HFF-Myc (cell line): ENCODE measurements around the gene FHAD1.

Source experiments
- DNase-seq: peaks from one replicate; pipeline ENCODE4 v3.0.0-alpha.2; 2011; ENCODE audit warnings: low read depth; ENCODE audit errors: extremely low read depth
- H3K4me3 ChIP-seq: replicated peaks from 2 replicates; pipeline ENCODE4 v1.5.1; 2011; ENCODE audit warnings: low read depth, mild to moderate bottlenecking, control low read depth, low read length
- CTCF ChIP-seq: IDR thresholded peaks from 2 replicates; pipeline ENCODE4 v1.5.1; 2012; ENCODE audit warnings: mild to moderate bottlenecking, low read depth, low read length, control low read depth; ENCODE audit errors: missing control alignments

FHAD1 gene

DNA sequence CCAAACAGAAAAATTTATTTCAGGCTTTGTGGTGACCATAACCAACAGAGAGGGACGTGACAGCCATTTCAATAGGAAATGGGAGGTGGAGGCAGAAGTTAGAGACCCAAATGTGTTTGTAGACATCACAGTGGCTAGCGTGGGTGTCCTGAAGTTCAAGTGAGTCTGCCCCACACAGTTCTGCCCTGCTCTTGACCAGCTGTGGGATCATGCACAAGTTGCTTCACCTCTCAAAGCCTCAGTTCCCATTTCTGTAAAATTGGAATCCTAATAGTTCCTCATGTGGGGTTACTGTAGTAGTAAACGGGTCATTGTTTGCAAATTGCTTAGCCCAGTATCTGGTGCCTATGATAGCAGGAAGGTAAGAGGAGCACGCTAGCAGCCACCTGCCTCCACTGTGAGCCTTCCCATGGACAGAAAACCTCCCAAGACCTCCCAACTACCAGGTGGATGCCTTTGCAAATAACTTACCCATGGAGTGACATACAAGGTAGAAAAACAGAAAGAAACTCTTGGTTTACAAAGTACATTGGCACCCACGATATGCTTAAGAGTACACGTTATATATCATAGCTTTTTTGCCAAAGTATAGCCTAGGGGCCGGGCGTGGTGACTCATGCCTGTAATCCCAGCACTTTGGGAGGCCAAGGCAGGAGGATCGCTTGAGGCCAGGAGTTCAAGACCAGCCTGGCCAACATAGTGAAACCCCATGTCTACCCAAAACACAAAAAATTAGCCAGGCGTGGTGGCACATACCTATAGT, 29.1 kb downstream of the FHAD1 start:
- no peak for TF ChIP-seq CTCF

DNA sequence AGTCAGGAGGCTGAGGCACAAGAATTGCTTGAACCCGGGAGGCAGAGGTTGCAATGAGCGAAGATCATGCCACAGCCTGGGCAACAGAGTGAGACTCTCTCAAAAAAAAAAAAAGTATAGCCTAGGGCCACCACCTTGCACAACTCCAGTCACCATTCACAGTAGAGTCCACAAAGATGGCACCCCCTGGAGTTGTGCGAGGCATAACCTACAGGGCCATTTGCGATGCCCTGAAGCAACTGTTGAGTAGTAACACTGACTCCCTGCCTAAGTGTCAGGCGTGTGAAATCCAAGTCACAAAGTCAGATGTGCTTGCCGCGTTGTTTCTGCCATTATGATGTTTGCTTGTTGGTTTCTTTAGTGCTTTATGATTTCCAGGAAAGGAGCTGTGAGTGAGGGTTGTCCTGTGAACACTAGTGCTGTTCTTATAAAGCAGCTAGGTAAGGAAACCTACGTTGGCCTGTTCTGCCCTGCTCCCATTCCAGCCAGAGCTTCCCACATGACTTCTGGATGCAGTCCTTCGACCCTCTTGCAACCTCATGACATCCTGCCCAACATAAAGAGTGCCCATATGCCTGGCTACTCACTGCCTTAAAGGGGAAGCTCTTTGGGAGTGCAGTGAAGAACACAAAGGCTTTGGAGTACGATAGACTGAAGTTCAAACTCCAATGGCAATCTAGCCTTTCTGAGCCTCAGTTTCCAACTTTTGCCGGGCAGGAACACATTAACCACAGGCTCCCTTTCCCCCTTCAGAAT, 29.8 kb downstream of the FHAD1 start:
- no peak for DNase-seq
- no peak overlapping the region for H3K4me3 ChIP-seq
- TF ChIP-seq CTCF, result no peak

More for the DNA sequence above, 29.1 kb downstream of the FHAD1 start:
- no peak for DNase-seq
- H3K4me3 ChIP-seq, result no peak overlapping the region

DNA sequence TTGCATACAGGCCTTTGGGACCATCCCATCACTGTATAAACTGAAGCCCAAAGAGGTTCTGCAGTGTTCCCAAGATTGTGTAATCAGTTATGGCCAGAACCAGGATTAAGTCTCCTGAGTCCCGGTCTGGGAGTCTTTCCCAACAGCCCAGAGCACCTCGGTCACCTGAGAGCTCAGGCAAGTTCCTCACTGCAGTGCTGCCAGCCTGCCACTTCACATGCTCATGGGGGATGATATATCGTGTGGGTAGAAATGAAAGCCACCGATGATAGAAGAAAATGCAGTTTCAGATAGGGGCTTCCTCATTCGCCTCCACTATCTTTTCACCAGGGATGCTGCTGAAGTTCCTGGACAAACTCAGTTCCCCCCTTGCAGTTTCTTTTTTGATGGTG, 30.4 kb downstream of the FHAD1 start:
- no peak overlapping the region for H3K4me3 ChIP-seq
- no peak for DNase-seq
- no peak for TF ChIP-seq CTCF

- TF ChIP-seq CTCF, result no peak
- H3K4me3 ChIP-seq, result no peak overlapping the region
- no peak for DNase-seq
Observed at GRCh38 chr1:15277933-15278332, 30.9 kb downstream of the FHAD1 start.

DNA sequence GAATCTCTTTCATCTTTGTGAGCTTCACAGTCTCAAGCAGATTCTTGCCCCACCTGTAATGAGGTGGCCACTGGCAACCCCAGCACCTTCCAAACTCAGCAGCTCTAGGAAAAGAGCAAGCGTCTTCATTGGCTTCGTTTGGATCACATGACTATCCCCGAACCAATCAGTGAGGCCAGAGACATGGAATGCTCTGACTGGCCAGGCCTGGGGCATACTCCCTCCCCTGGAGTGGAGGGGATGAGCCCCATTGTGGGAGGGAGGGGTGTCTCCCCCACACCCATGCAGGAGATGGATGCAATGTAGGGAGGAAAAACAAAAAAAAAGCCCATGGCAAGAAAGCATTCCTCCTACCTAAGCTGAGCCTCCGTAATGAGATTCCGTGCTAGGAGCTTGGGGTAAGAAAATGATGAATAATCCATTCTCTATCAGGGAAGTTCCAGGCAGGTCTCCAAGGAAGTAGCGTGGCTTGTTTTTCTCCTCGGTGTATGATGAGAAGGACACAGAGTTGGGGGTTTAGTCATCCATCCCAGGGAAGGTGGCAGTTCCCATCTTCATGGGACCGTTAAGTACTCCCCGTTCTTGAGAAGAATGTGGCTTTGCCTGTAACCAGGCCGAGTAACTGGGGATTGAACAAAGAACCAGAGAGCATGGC, 32.7 kb downstream of the FHAD1 start:
- no peak for TF ChIP-seq CTCF
- no peak overlapping the region for H3K4me3 ChIP-seq
- no peak for DNase-seq

GRCh38 chr1:15280416-15280815, 33.4 kb downstream of the FHAD1 start:
- TF ChIP-seq CTCF, result no peak
- no peak overlapping the region for H3K4me3 ChIP-seq
- DNase-seq, result no peak
